D721Med (cell line): ENCODE results near the gene KHSRP.

ENCODE experiments used
- DNase-seq: peaks from one replicate; pipeline ENCODE4 v3.0.0; 2011; ENCODE audit warnings: low spot score; ENCODE audit not compliant: insufficient read length
- FAIRE-seq: peaks from 2 replicates; lab custom pipeline; 2011; peaks lifted over from hg19 to GRCh38; lab: Jason Lieb, UNC
- TF ChIP-seq, protein P1 (sequence below): IDR thresholded peaks from 2 replicates; pipeline ENCODE4 v1.5.1; 2012; ENCODE audit warnings: mild to moderate bottlenecking, control low read depth; ENCODE audit not compliant: insufficient read depth; ENCODE audit errors: missing control alignments

Gene KHSRP, protein sequence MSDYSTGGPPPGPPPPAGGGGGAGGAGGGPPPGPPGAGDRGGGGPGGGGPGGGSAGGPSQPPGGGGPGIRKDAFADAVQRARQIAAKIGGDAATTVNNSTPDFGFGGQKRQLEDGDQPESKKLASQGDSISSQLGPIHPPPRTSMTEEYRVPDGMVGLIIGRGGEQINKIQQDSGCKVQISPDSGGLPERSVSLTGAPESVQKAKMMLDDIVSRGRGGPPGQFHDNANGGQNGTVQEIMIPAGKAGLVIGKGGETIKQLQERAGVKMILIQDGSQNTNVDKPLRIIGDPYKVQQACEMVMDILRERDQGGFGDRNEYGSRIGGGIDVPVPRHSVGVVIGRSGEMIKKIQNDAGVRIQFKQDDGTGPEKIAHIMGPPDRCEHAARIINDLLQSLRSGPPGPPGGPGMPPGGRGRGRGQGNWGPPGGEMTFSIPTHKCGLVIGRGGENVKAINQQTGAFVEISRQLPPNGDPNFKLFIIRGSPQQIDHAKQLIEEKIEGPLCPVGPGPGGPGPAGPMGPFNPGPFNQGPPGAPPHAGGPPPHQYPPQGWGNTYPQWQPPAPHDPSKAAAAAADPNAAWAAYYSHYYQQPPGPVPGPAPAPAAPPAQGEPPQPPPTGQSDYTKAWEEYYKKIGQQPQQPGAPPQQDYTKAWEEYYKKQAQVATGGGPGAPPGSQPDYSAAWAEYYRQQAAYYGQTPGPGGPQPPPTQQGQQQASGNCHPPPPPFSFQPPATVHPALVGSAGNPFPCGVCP

DNA sequence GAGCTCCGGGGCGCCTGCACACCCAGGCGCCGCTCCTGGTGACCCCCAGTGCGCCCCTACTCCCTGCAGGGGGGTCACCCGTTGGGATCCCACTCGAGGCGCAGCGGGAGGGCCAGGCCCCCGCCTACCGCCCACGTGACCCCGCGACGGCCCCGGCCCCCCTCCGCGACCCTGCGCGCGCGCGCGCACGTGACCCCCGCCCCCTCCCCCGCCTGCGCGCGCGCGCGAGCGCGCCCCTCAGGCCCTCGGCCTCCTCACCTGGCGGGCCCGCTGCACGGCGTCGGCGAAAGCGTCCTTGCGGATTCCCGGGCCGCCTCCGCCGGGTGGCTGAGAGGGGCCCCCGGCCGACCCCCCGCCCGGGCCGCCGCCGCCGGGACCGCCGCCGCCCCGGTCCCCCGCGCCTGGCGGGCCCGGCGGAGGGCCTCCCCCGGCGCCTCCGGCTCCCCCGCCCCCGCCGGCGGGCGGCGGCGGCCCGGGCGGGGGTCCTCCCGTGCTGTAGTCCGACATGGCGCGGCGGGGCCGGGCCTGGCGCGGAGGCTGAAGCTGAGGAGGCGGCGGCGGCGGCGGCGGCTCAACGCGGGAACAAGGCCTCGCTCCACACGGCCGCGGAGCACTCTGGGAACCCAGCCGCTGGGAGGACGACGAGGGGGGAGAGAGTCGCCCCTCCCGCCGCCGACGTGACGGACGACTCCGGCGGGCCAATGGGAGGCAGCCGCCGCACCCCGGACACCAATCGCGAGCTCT lies at the start of gene KHSRP:
Gene KHSRP, minus strand, starts transcription at position 617 of the 744 bp plus-strand sequence. Its CDS starts 110 bp downstream, at position 507.
- peak; percentile 95 for DNase-seq
- FAIRE-seq = no peak
- TF ChIP-seq, protein P1, sequence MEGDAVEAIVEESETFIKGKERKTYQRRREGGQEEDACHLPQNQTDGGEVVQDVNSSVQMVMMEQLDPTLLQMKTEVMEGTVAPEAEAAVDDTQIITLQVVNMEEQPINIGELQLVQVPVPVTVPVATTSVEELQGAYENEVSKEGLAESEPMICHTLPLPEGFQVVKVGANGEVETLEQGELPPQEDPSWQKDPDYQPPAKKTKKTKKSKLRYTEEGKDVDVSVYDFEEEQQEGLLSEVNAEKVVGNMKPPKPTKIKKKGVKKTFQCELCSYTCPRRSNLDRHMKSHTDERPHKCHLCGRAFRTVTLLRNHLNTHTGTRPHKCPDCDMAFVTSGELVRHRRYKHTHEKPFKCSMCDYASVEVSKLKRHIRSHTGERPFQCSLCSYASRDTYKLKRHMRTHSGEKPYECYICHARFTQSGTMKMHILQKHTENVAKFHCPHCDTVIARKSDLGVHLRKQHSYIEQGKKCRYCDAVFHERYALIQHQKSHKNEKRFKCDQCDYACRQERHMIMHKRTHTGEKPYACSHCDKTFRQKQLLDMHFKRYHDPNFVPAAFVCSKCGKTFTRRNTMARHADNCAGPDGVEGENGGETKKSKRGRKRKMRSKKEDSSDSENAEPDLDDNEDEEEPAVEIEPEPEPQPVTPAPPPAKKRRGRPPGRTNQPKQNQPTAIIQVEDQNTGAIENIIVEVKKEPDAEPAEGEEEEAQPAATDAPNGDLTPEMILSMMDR = no peak

DNA sequence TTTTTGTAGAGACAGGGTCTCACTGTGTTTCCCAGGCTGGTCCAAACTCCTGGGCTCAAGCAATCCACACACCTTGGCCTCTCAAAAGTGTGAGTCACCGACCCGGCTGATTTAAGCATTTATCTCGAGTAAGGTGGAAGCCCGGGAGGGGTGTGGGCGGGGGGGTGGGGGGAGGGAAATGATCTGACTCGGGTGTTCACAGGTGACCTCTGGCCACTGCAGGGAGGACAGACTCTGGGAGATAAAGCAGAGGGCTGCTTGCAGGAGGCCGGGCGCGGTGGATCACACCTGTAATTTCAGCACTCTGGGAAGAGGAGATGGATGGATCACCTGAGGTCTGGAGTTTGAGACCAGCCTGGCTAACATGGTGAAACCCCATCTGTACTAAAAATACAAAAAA lies 49.0 kb upstream of the KHSRP start:
- FAIRE-seq (no peak), DNase-seq (no peak)
- TF ChIP-seq, protein P1 = no peak

DNA sequence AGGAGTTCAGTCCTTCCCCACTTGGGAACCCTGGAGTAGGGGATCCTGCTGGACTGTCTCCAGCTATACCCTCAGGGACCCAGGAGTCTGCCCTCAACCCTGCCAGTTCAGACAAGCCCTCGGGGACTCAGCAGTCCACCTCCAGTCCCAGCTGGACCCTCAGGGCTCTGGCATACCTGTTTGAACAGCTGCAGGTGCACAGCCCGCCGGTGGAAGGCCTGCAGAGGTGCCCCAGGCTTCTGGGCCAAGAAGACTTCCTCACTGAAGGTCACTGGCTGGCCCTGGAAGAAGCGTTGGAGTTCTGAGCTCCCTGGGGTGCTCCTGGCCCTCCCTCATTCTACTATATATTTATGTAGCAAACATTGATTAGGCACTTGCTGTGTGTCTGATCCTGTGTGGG lies 48.1 kb upstream of the KHSRP start:
- FAIRE-seq = no peak
- DNase-seq = no peak
- TF ChIP-seq, protein P1 = no peak

DNA sequence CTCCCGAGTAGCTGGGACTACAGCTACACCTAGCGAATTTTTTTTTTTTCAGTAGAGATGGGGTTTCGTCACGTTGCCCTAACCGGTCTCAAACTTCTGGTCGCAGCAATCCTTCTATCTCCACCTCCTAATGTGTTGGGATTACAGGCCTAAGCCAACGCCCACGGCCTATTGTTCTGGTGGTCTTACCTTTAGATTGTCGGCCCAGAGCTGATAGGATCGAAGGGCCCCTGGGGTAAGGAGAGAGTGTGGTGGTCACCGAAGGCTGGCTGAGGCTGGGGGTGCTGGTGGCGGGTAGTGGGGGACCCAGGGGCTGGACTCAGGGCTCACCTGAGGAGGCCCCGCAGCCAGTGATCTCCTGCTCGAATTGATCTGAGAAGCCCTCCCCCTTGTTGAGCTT lies 46.5 kb upstream of the KHSRP start:
- DNase-seq = no peak
- TF ChIP-seq, protein P1 = no peak
- FAIRE-seq = no peak

DNA sequence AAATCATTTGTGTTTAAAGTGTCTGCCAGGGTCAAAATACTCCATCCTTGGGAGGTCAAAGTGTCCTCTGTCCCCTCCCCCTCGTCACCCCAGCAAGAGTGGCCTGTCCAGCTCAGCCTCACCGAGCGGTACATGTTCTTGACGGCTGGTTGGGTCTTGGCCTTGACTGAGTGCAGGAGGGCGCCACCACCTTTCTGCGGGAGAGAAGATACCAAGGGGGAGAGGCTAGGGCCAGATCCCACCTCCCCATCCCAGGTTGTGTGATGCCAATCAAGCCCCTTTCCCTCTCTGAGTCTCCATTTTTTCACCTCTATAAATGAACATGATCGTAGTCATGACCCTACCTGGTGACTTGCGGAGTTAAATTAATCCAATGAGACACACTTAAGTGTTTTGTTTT lies 45.6 kb upstream of the KHSRP start:
- DNase-seq = no peak
- TF ChIP-seq, protein P1 = no peak
- FAIRE-seq = no peak

DNA sequence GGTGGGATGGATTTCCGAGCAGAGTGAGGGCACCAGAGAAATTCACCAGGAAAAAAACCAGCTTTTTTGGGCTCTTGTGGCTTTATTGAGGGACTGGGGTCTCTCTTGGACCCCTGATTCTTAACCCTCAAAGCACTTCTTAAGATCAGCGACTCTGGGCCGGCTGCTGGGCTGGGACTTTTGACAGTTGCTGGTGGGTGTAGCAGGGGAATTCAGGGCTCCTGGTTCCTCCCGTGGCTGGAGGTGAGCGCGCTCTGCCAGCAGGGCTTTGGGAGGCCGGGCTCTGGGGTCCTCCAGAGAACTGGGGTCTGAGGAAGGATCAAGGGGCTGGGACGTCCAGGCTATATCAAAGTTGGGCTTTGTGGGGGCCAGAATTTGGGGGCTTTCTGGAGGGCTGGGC lies 42.8 kb upstream of the KHSRP start:
- DNase-seq = no peak
- TF ChIP-seq, protein P1 = no peak
- FAIRE-seq = no peak
